Astrocyte of the spinal cord (primary cell): ENCODE measurements around the gene ARHGEF4.

ENCODE experiments used
- DNase-seq: peaks from one replicate; pipeline ENCODE4 v3.0.0; 2011; ENCODE audit warnings: low read depth, low spot score
- H3K4me3 ChIP-seq: 2 replicates; pipeline ENCODE4 v1.5.1; 2011; ENCODE audit warnings: low read depth, mild to moderate bottlenecking, low read length, moderate library complexity
- CTCF ChIP-seq: IDR thresholded peaks from 2 replicates; pipeline ENCODE4 v1.5.1; 2012; ENCODE audit warnings: low read depth, mild to moderate bottlenecking, low read length, inconsistent platforms
- in situ Hi-C: cut with HindIII; loops from 2 replicates; pipeline ENCODE4 v1.10.0; 2017; ENCODE audit warnings: low sequenced_read_pairs

Gene ARHGEF4

GRCh38 chr2:131036696-131037397, 200.1 kb downstream of the ARHGEF4 start:
- no peak for TF ChIP-seq CTCF
- DNase-seq: no peak
- in situ Hi-C loops: no loop called here
- no peak overlapping the region for H3K4me3 ChIP-seq

DNA sequence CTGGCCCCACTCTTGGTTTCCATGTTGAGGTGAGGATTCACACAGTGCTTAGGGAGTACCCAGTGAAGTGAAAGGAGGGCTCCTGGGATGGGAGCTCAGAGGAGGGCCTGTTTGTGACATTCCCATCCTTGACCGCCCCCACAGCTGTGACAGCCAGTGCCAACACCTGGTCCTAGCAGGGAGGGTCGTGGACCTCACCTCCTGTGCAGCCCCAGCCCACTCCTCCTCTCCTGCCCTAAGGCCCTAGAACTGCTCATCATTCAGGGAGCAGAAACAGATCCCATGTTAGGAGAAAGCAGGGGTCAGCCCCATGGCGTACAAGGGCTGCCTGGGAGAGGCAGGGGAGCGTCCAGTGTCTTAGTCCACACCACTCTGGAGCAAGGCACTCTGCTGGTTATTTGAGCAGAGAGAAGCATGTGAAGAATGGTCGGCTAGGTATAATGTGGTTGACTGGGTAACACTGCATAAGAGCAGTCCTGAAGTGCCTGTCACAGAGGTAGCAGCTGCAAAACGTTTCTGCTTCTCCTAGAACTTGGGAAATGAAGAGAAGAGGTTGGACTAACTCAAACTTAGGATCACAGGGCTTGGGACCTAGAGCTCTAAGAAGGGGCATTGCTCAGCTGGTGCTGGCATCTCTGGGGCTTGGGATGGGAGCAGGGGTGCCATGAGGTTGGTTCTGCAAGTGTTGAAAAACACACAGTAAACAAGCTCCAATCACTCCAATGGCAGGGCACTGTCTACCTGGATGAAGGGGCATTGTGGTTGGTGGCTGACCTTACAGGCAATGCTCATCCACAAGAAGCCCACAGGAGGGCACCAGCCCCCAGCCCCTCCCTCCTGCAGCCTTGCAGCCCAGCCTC, 200.9 kb downstream of the ARHGEF4 start:
- TF ChIP-seq CTCF: no peak
- DNase-seq: no peak
- in situ Hi-C loops: no loop called here
- no peak overlapping the region for H3K4me3 ChIP-seq

GRCh38 chr2:131038258-131039100, 201.8 kb downstream of the ARHGEF4 start:
- H3K4me3 ChIP-seq: no peak overlapping the region
- DNase-seq: no peak
- in situ Hi-C loops: no loop called here
- no peak for TF ChIP-seq CTCF

DNA sequence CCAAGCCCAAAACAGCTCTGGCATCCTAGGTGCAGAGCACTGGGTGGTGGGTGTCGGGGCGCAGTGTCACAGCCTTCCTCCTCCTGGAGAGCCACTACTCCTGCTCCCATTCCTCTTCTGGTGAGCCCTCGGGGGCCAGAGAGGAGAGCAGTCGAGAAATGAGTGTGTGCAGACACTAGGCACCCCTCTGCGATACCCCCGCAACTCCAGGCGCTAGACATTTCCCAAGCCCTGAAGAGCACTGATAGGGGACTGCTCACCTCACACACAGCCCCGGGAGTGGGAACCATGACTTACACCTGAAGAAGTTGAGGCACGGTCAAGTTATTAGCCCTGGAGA, 202.4 kb downstream of the ARHGEF4 start:
- in situ Hi-C loops: no loop called here

GRCh38 chr2:131039535-131039907, 202.8 kb downstream of the ARHGEF4 start:
- no peak for DNase-seq
- in situ Hi-C loops: no loop called here
- no peak overlapping the region for H3K4me3 ChIP-seq
- TF ChIP-seq CTCF: no peak

More for the DNA sequence above, 202.4 kb downstream of the ARHGEF4 start:
- no peak overlapping the region for H3K4me3 ChIP-seq
- DNase-seq: no peak
- TF ChIP-seq CTCF: no peak

- H3K4me3 ChIP-seq: no peak overlapping the region
- in situ Hi-C loops: no loop called here
- DNase-seq: no peak
- no peak for TF ChIP-seq CTCF
Observed at GRCh38 chr2:131039908-131040660, 203.4 kb downstream of the ARHGEF4 start.
